H9 (cell line): ENCODE data around the gene MRI1. TPM values are rescaled to one million over a fixed set of nuclear protein-coding genes. Genes with fewer than 3 reads are reported as not detected.

Source experiments
- DNase-seq: peaks from one replicate; pipeline ENCODE4 v3.0.0-alpha.2; 2017
- H2AFZ ChIP-seq: one replicate; pipeline ENCODE4 v1.6.1; 2013; ENCODE audit warnings: mild to moderate bottlenecking, low read length, control low read depth, moderate library complexity
- H2AK5ac ChIP-seq: 2 replicates; pipeline ENCODE4 v1.6.1; 2013; ENCODE audit warnings: low read length, control low read depth, mixed read lengths; ENCODE audit not compliant: insufficient read length
- H2BK120ac ChIP-seq: one replicate; pipeline ENCODE4 v1.6.1; 2013; ENCODE audit warnings: low read depth, mild to moderate bottlenecking, low read length, control low read depth, inconsistent platforms; ENCODE audit not compliant: poor library complexity, severe bottlenecking
- H2BK12ac ChIP-seq: 2 replicates; pipeline ENCODE4 v1.6.1; 2013; ENCODE audit warnings: low read length, control low read depth, mixed read lengths, low read depth; ENCODE audit not compliant: insufficient read length
- H2BK15ac ChIP-seq: 2 replicates; pipeline ENCODE4 v1.6.1; 2013; ENCODE audit warnings: low read depth, low read length, control low read depth
- H2BK20ac ChIP-seq: one replicate; pipeline ENCODE4 v1.6.1; 2013; ENCODE audit warnings: low read depth, mild to moderate bottlenecking, low read length, control low read depth, inconsistent platforms; ENCODE audit not compliant: poor library complexity, severe bottlenecking
- H2BK5ac ChIP-seq: 2 replicates; pipeline ENCODE4 v1.6.1; 2013; ENCODE audit warnings: low read length, control low read depth, mixed read lengths; ENCODE audit not compliant: insufficient read length
- H3K14ac ChIP-seq: 2 replicates; pipeline ENCODE4 v1.6.1; 2013; ENCODE audit warnings: low read length, control low read depth; ENCODE audit not compliant: insufficient read depth
- H3K18ac ChIP-seq: 2 replicates; pipeline ENCODE4 v1.6.1; 2013; ENCODE audit warnings: low read depth, mild to moderate bottlenecking, mixed read lengths, low read length, control low read depth; ENCODE audit not compliant: insufficient read length
- H3K23ac ChIP-seq: 2 replicates; pipeline ENCODE4 v1.6.1; 2013; ENCODE audit warnings: low read length, control low read depth, mixed read lengths, low read depth; ENCODE audit not compliant: insufficient read length
- H3K23me2 ChIP-seq: 2 replicates; pipeline ENCODE4 v1.6.1; 2013; ENCODE audit warnings: low read depth, mild to moderate bottlenecking, mixed read lengths, low read length, control low read depth; ENCODE audit not compliant: insufficient read length, poor library complexity, severe bottlenecking
- H3K27ac ChIP-seq: 2 replicates; pipeline ENCODE4 v1.5.1; 2013; ENCODE audit warnings: low read length, control low read depth, mixed read lengths, low read depth; ENCODE audit not compliant: insufficient read length
- H3K27me3 ChIP-seq: 2 replicates; pipeline ENCODE4 v1.6.1; 2013; ENCODE audit warnings: low read length, control low read depth, inconsistent platforms; ENCODE audit not compliant: insufficient read depth
- H3K4ac ChIP-seq: 2 replicates; pipeline ENCODE4 v1.6.1; 2013; ENCODE audit warnings: low read depth, mild to moderate bottlenecking, control low read depth, inconsistent platforms, low read length, moderate library complexity
- H3K4me1 ChIP-seq: 2 replicates; pipeline ENCODE4 v1.6.1; 2013; ENCODE audit warnings: low read length, control low read depth, inconsistent platforms; ENCODE audit not compliant: insufficient read depth
- H3K4me2 ChIP-seq: 2 replicates; pipeline ENCODE4 v1.6.1; 2013; ENCODE audit warnings: low read length, control low read depth, mixed read lengths; ENCODE audit not compliant: insufficient read length, insufficient read depth
- H3K56ac ChIP-seq: 2 replicates; pipeline ENCODE4 v1.6.1; 2013; ENCODE audit warnings: low read depth, mild to moderate bottlenecking, mixed read lengths, low read length, control low read depth; ENCODE audit not compliant: insufficient read length
- H3K79me1 ChIP-seq: 2 replicates; pipeline ENCODE4 v1.6.1; 2013; ENCODE audit warnings: low read depth, mild to moderate bottlenecking, moderate library complexity, low read length, control low read depth, inconsistent platforms; ENCODE audit not compliant: insufficient read depth, poor library complexity, severe bottlenecking
- H3K79me2 ChIP-seq: 2 replicates; pipeline ENCODE4 v1.6.1; 2013; ENCODE audit warnings: low read length, control low read depth, inconsistent platforms; ENCODE audit not compliant: insufficient read depth
- H3K9ac ChIP-seq: 2 replicates; pipeline ENCODE4 v1.6.1; 2013; ENCODE audit warnings: low read length, control low read depth, mixed read lengths; ENCODE audit not compliant: insufficient read length; ENCODE audit errors: extremely low read depth
- H3K9me3 ChIP-seq: one replicate; pipeline ENCODE4 v1.6.1; 2013; ENCODE audit warnings: low read depth, low read length, inconsistent platforms; ENCODE audit not compliant: control insufficient read depth
- H3T11ph ChIP-seq: one replicate; pipeline ENCODE4 v1.6.1; 2013; ENCODE audit warnings: mild to moderate bottlenecking, low read length, control low read depth, inconsistent platforms
- H4K20me1 ChIP-seq: one replicate; pipeline ENCODE4 v1.6.1; 2013; ENCODE audit not compliant: control insufficient read depth, insufficient read length, insufficient read depth
- H4K5ac ChIP-seq: 2 replicates; pipeline ENCODE4 v1.6.1; 2013; ENCODE audit warnings: low read depth, mild to moderate bottlenecking, mixed read lengths, low read length, control low read depth; ENCODE audit not compliant: insufficient read length
- H4K8ac ChIP-seq: replicated peaks from 2 replicates; pipeline ENCODE4 v1.6.1; 2013; ENCODE audit warnings: low read length, control low read depth, mixed read lengths, low read depth; ENCODE audit not compliant: insufficient read length
- H4K91ac ChIP-seq: 2 replicates; pipeline ENCODE4 v1.6.1; 2013; ENCODE audit warnings: low read depth, mild to moderate bottlenecking, moderate library complexity, mixed read lengths, low read length, control low read depth; ENCODE audit not compliant: insufficient read length
- H3K27ac Mint-ChIP-seq, 3 experiments: 2 replicates in 2 of 3; 3 replicates in 1 of 3; pipeline ENCODE4 v1.8.0; 2020 to 2021; ENCODE audit warnings: mixed read lengths in 3 of 3, mild to moderate bottlenecking in 1 of 3, moderate library complexity in 1 of 3
- H3K27me3 Mint-ChIP-seq: 2 replicates; pipeline ENCODE4 v1.8.0; 2021; ENCODE audit warnings: low read depth, mild to moderate bottlenecking, moderate library complexity, mixed read lengths
- H3K36me3 Mint-ChIP-seq, 3 experiments: 2 replicates in 2 of 3; 3 replicates in 1 of 3; pipeline ENCODE4 v1.8.0; 2020 to 2021; ENCODE audit warnings: low read depth in 3 of 3, mixed read lengths in 3 of 3; ENCODE audit not compliant: insufficient read depth in 1 of 3
- H3K4me1 Mint-ChIP-seq, 2 experiments: 2 replicates each; pipeline ENCODE4 v1.8.0; 2020; ENCODE audit warnings: mixed read lengths in 2 of 2
- H3K4me3 Mint-ChIP-seq, 2 experiments: 2 replicates in 1 of 2; 3 replicates in 1 of 2; pipeline ENCODE4 v1.8.0; 2020 to 2021; ENCODE audit warnings: mild to moderate bottlenecking in 2 of 2, mixed read lengths in 2 of 2, moderate library complexity in 1 of 2
- H3K9me3 Mint-ChIP-seq, 2 experiments: 2 replicates in 1 of 2; 3 replicates in 1 of 2; pipeline ENCODE4 v1.8.0; 2020; ENCODE audit warnings: mild to moderate bottlenecking in 2 of 2, mixed read lengths in 2 of 2, moderate library complexity in 1 of 2
- WGBS: extraction: QIAGEN DNeasy Blood & Tissue Kit; methylation state at CpG from one replicate; pipeline ENCODE4 v1.1.7; 2013; ENCODE audit warnings: missing lambda C conversion rate, low lambda C conversion rate, mixed read lengths; ENCODE audit not compliant: insufficient read length; ENCODE audit errors: extremely low coverage; 5-methylcytosine and 5-hydroxymethylcytosine counted together
- long read RNA-seq: library from polyadenylated mRNA; unstranded; transcript quantifications from one replicate; pipeline ENCODE4 v2.0.0, GENCODE V29; 2020
- total RNA-seq: library from RNA; stranded (reverse); gene quantifications from 2 replicates; pipeline ENCODE4 v1.2.1, GENCODE V29; 2021
- TF ChIP-seq, protein P1 (sequence below): fragments of 200-600 bp; sonication (generic); conservative IDR thresholded peaks from 3 replicates; pipeline ENCODE4 v1.8.0; 2021; ENCODE audit warnings: antibody characterized with exemption, mild to moderate bottlenecking

The MRI1 gene
- total RNA-seq: 17.2 and 19.5 TPM in 2 replicates
- long read RNA-seq, transcript MRI1-201 (6 exons, 1,735 nt): major isoform, 6 of 13 reads
- long read RNA-seq, partial matches to known transcripts: 2 of 13 reads
- long read RNA-seq, other reads (novel, unspliced or antisense): 5 of 13 reads

DNA sequence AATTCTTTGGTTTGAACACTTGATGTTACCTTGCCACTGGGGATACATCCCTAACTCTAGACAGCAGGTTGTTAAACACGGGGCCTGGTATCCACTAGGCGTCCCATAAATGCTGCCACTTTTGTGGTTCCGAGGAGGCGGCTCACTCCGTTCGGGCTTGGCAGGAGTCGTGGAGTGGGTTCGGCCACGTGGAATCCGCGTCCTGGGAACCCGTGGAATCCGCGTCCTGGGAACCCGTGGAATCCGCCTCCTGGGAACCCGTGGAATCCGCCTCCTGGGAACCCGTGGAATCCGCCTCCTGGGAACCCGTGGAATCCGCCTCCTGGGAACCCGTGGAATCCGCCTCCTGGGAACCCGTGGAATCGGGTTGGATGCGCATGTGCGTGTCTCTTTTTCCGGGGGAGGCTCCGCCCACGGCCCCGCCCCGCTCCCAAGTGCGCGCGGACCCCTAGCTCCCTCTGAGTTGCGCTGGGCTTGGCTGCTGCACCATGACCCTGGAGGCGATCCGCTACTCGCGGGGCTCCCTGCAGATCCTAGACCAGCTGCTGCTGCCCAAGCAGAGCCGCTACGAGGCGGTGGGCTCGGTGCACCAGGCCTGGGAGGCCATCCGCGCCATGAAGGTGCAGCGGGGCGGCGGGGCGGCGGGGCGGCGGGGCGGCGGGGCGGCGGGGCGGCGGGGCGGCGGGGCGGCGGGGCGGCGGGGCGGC is at the start of gene MRI1:
TSS of gene MRI1 (plus strand) at position 422 of the 707 bp plus-strand sequence. CDS start at position 489, 67 bp downstream.
- peaks cover 4% of the 10 kb centered on the region for H3K23me2 ChIP-seq
- no CpG with 5 or more reads among the region's 67 CpGs for WGBS
- H3K79me2 ChIP-seq: no peaks in the 10 kb centered on the region
- peak; percentile 48 for DNase-seq
- H3K9me3 ChIP-seq: no peaks in the 10 kb centered on the region
- H3K4me2 ChIP-seq: peak within 1 kb of the TSS; percentile 73
- peaks cover 1% of the 10 kb centered on the region for H3K27me3 Mint-ChIP-seq
- no peak within 1 kb of the TSS for H4K5ac ChIP-seq
- H2AK5ac ChIP-seq: no peak within 1 kb of the TSS
- H2BK120ac ChIP-seq: no peak within 1 kb of the TSS
- H2BK5ac ChIP-seq: no peak within 1 kb of the TSS
- no peak within 1 kb of the TSS for H3K18ac ChIP-seq
- no peak within 1 kb of the TSS for H3K23ac ChIP-seq
- TF ChIP-seq, protein P1, sequence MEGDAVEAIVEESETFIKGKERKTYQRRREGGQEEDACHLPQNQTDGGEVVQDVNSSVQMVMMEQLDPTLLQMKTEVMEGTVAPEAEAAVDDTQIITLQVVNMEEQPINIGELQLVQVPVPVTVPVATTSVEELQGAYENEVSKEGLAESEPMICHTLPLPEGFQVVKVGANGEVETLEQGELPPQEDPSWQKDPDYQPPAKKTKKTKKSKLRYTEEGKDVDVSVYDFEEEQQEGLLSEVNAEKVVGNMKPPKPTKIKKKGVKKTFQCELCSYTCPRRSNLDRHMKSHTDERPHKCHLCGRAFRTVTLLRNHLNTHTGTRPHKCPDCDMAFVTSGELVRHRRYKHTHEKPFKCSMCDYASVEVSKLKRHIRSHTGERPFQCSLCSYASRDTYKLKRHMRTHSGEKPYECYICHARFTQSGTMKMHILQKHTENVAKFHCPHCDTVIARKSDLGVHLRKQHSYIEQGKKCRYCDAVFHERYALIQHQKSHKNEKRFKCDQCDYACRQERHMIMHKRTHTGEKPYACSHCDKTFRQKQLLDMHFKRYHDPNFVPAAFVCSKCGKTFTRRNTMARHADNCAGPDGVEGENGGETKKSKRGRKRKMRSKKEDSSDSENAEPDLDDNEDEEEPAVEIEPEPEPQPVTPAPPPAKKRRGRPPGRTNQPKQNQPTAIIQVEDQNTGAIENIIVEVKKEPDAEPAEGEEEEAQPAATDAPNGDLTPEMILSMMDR: no peak
- H3K14ac ChIP-seq: no peak within 1 kb of the TSS; the same call in 1 of the 2 replicates
- H3K27me3 ChIP-seq: no peaks in the 10 kb centered on the region
- H4K8ac ChIP-seq: no peak within 1 kb of the TSS
- no peak within 1 kb of the TSS for H3K9ac ChIP-seq
- H3K4me1 Mint-ChIP-seq: peaks cover 6 to 8% of the 10 kb centered on the region in 2 experiments
- no peak within 1 kb of the TSS for H3T11ph ChIP-seq
- H3K9me3 Mint-ChIP-seq: no peaks in the 10 kb centered on the region
- H3K4ac ChIP-seq: no peak within 1 kb of the TSS
- no peak within 1 kb of the TSS for H2BK12ac ChIP-seq
- no peak within 1 kb of the TSS for H2BK15ac ChIP-seq
- no peak within 1 kb of the TSS for H2AFZ ChIP-seq
- no peak within 1 kb of the TSS for H3K56ac ChIP-seq
- no peaks in the 10 kb centered on the region for H4K20me1 ChIP-seq
- H4K91ac ChIP-seq: no peak within 1 kb of the TSS
- H3K79me1 ChIP-seq: no peaks in the 10 kb centered on the region
- no peaks in the 10 kb centered on the region; the same call in 1 of the 2 replicates for H3K4me1 ChIP-seq
- H2BK20ac ChIP-seq: no peak within 1 kb of the TSS
- peaks cover 6 to 33% (median 30%) of the 10 kb centered on the region in 3 experiments; a peak in 6 of 7 replicates for H3K36me3 Mint-ChIP-seq
- H3K27ac Mint-ChIP-seq: 0 out of 7 replicates have a peak within 1 kb of the TSS, but pooled peaks of 1 of the 3 experiments have one; percentile 42
- H3K4me3 Mint-ChIP-seq: peak within 1 kb of the TSS; percentile 69 to 84
- no peak within 1 kb of the TSS for H3K27ac ChIP-seq
